Right renal cortex interstitium (tissue), 3 donors: ENCODE results near the gene PTPRE. TPM values are rescaled to one million over a fixed set of nuclear protein-coding genes. Genes with fewer than 3 reads are reported as not detected.

Experiments used
- DNase-seq, 3 donors: peaks; one replicate each; pipeline ENCODE4 v3.0.0-alpha.2; 2013; ENCODE audit warnings: low read depth in 3 of 3, low spot score in 2 of 3
- polyA plus RNA-seq, 3 donors: library from polyadenylated mRNA; unstranded; fragments of 120-200 nt; gene quantifications; one replicate each; pipeline ENCODE4 v1.2.1, GENCODE V29; 2013; ENCODE audit not compliant: insufficient read length in 3 of 3

PTPRE gene
- polyA plus RNA-seq, 3 donors = 5.6 to 6.1 (median 6.0) TPM

GRCh38 chr10:127881262-127881661 lies 25.6 kb upstream of the PTPRE start:
- no peak for DNase-seq

- DNase-seq = no peak
These were observed 24.5 kb upstream of the PTPRE start for GRCh38 chr10:127882391-127882790.

GRCh38 chr10:127882801-127883459 lies 24.0 kb upstream of the PTPRE start:
- no peak for DNase-seq

- DNase-seq = no peak
These were observed 23.4 kb upstream of the PTPRE start for GRCh38 chr10:127883516-127883915.

DNA sequence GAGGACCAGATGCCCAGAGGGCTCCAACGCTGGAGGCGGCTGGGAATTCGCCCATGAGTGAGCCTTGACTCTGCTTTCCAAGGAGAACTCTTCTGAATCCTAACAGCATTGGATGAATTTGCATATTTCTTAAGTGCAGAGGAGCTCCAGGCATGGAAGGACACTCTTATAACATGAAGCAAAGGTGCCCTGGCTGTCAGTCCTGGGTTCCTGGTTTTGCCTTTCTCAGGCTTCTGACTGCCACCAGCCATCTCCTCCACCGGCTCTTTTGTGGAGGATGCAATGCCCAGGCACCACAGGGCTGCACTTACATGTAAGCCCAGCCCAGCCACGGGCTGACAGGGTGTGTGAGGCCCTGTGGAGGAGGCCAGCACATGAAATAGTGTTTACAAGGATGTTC lies 22.4 kb upstream of the PTPRE start:
- DNase-seq = no peak

- DNase-seq = no peak
These were observed 20.4 kb upstream of the PTPRE start for GRCh38 chr10:127886371-127887051.

DNA sequence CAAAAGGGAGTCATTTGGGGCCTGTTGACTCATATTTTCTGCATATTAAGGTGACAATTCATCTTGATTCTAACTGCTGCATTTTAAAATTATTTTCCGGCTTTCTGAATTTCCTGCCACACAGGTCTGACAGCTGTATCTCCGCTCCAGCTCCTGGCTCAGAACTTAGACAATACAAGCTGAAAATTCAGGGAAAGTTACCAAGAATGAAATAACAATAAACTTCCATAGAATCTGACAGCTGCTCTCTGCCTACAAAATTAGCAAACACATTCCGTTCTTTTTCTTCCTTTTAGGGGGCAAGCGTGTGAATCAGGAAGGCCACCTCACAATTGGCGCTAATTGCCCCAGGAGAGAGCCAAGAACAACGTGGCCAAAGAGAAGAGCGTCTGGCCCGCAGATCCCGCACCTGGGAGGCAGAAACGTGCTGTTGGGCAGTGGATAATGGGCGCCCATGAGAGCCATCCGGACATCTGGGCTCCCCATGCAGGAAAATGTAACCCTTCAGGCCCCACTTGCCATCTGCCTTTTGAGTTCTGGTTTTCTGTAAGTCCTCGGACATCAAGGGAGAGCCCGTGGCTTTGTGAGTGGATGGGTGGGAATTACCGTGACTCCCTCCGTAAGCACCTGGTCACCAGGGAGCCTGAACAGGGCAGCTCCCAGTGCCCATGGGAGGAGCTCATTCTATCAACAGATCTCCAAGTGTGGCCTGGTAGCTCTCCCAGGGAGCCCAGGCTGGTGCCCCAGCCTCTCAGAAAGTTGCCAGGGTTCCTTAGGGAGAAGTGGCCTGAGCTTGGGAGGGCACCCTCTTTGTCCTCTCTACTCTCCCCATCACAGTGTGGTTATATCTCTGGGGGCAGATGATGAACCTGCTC lies 19.1 kb upstream of the PTPRE start:
- no peak for DNase-seq

DNA sequence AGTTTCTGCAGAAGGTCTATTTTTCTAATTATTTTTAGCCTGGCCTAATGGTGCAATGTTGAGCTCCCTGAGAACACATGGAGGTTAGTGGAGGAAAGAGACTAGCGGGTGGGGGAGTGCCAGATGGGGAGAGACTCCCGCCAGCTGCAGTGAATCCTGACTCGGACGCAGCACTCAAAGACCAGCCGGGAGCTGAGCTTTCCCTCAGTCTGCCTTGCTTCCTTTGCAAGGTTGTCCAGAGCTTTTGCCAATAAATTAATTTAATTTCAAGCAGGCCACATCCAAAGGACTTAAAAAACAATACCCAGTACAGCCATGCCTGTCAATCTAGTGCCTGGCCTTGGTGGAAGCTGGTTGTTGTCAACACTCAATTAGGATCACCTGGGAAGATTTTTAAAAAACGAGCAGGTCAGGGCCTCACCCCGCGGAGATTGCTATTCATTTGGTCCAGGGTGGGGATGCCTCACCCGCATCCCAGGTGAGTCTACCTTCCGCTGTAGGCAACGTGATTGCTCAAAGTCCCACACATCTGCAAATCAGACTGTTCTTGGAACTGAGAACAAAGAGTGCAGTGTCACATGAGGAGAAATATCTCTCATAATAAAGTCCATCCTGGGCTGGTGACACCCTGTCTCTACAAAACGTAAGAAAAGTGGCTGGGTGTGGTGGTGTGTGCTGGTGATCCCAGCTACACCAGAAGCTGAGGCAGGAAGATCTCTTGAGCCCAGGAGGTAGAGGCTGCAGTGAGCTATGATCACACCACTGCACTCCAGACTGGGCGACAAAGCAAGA lies 18.2 kb upstream of the PTPRE start:
- DNase-seq = no peak

DNA sequence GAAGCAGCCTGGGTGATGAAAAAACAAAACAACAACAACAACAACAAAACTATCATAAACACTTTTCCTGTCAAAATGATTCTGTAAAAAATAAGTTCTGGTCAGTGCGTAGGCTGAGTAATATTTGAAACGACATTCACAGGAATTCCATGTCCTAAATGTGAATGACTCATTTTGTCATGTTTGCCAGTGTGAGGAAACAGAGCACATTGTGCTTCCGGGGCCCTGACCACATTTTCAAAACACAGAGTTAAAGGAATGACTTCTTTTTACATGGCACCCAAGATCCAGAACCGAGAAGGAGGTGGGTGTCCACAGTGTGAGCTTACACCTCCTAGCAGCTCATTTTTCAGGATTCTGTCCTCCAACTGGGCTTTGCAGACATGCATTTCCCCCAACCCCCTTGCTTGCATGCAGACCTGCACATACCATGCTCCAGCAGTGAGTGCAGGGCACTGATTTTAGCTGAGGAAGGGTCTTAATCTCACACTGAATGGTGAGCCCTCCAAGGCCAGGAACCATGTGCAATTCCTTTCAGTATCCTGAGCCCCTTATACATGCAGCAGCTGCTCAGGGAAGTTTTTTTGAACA lies 17.2 kb upstream of the PTPRE start:
- DNase-seq = no peak

GRCh38 chr10:127890216-127890615 lies 16.7 kb upstream of the PTPRE start:
- no peak for DNase-seq

DNA sequence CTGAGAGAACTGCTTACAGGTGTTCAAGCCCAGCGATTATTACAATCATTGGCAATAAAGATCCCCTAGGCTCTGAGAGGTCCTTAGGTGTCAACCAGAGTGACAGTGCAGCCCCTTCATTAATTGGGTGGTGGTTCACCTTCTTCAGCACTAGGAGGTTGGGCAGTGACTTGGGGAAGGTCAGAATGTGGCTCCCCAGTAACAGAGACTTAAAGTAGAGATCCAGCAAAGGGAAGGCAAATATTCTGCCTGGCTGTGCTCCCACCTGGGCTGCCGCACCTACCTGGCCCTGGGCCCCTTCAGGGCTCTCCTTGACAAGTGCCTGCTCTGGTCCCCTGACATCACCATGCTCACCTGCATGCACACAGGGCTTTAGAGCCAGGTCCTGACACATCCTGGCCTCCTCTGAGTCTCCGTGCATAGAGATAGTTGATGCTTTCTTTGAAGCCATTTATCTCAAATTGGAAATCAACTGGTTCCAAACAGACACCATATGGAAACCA lies 16.0 kb upstream of the PTPRE start:
- DNase-seq = no peak

DNA sequence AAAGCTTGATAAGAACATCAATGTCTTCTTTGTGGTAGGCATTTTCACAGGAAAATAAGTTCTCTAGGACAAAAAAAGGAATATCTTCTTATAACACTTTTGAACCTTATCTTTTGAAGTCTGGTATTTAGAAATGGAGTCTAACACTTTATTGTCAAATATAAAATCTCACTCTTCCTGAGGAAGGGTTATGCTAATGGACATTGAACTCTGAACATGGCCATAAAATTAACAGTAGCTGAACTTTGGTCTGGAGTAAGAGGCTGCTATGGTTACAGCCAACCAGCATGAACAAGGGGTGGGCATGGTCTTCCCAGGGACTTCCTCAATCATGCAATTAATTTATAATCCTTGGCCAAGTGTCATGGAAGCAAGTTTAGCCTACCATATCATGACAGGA lies 14.2 kb upstream of the PTPRE start, which contains the start of gene CLRN3:
TSS of gene CLRN3 (minus strand) at position 199 of the 400 bp plus-strand sequence. CDS start at position 42, 157 bp downstream.
- no peak for DNase-seq

DNA sequence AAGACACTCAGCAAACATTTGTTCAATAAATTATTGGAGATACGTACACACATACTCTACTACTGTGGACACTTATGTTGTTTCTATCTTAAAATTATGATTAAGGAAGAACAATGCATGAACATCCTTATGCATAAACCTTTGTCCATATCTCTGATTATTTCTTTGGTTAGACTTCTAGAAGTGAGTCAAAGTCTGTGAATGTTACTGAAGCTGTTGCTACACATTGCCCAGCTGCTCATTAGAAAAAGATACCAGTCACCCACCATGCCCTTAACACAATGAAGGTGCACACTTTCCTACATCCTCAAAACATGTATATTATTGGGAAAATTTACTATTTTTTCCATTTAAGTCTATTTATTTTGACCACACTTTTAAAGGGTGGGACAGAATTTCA lies 12.8 kb upstream of the PTPRE start:
- DNase-seq = no peak

DNA sequence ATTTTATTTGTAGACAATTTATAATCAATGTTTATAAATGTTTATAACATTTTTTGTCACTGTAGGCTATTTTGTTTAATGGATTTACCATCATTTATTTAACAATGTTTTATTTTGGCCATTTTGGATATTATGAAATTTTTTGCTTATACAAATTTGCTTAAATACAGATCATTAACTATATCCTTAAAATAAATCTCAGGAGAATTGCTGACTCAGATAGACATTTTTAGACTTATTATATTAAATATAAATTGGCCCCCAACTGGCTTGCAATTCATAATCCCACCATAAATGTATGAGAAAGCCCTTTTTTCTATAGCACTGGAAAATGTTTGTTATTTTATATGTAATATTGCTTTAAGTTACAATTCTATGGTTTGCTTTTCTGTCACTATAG lies 10.3 kb upstream of the PTPRE start:
- DNase-seq = no peak

- no peak for DNase-seq
These were observed 9.7 kb upstream of the PTPRE start for GRCh38 chr10:127897177-127897576.

GRCh38 chr10:127899766-127900387 lies 7.0 kb upstream of the PTPRE start:
- DNase-seq = no peak

- no peak for DNase-seq
These were observed 3.1 kb upstream of the PTPRE start for GRCh38 chr10:127903789-127904188.

DNA sequence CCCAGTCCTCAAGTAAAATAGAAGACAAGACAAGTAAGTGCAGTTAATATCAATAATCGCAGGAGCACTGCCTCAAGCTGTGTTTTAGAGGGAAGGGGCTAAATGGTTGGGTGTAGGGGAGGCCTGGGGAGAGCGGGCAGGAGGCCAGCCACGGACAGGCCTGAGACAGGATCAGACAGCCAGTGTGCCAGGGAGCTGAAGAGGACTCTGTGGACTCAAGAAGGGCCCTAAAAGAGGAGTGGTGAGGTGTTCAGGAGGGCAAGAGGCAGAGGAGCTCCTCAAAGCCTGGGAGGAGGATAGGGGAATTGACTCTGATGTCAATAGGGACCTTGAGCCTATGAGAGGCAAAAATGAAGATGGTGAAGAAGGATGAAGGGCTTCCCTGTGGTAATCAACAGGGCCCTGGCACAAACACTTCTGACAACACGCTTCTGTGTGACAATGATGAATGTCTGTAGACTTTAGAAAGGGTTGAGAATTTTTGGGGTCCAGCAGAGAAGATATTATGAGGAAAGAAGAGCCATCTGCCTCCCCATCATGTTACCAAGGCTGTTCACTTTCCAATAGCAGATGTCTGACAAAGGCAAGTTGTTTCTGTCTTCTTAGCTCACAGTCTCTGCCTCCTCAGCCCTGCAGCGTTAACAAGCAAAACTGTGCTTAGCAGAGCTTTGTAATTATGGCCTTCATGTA lies 2.4 kb upstream of the PTPRE start:
- DNase-seq = no peak
